K562 (cell line): ENCODE data around the gene QRICH1. TPM values are rescaled to one million over a fixed set of nuclear protein-coding genes. Genes with fewer than 3 reads are reported as not detected.

Source experiments
- BCOR ChIP-seq: fragments of 450-650 bp; IDR thresholded peaks from 2 replicates; pipeline ENCODE4 v1.6.1; 2016
- CBX8 ChIP-seq: fragments of 200-600 bp; sonication (generic); IDR thresholded peaks from 2 replicates; pipeline ENCODE4 v1.6.1; 2012; ENCODE audit warnings: borderline replicate concordance, mixed run types, low read depth, mild to moderate bottlenecking, moderate library complexity, mixed read lengths, low read length, control low read depth, inconsistent platforms; ENCODE audit not compliant: poor library complexity, severe bottlenecking; ENCODE audit errors: extremely low read depth
- CHCHD3 ChIP-seq: fragments of 250-450 bp; sonication (Bioruptor Pico); IDR thresholded peaks from 2 replicates; pipeline ENCODE4 v2.1.2; 2022; ENCODE audit warnings: mild to moderate bottlenecking
- CHD2 ChIP-seq: IDR thresholded peaks from 2 replicates; pipeline ENCODE4 v1.6.1; 2011; ENCODE audit warnings: low read depth, low read length
- ESRRB ChIP-seq: fragments of 250-450 bp; sonication (Bioruptor Pico); IDR thresholded peaks from 2 replicates; pipeline ENCODE4 v1.5.0; 2020; ENCODE audit warnings: mild to moderate bottlenecking, moderate library complexity, borderline replicate concordance
- FOXM1 ChIP-seq, 2 experiments: fragments of 450-650 bp in 1 of 2; sonication (generic) in 1 of 2; formaldehyde crosslinking in 1 of 2; IDR thresholded peaks; 2 replicates each; pipeline versions ENCODE4 v1.6.1 to v1.9.0; 2017 to 2022; ENCODE audit warnings: low read depth in 2 of 2, mild to moderate bottlenecking in 2 of 2, missing genetic modification reagents in 1 of 2, moderate library complexity in 1 of 2
- HMG20B ChIP-seq: fragments of 250-450 bp; sonication (Bioruptor Pico); IDR thresholded peaks from 2 replicates; pipeline ENCODE4 v1.5.0; 2021; ENCODE audit warnings: mild to moderate bottlenecking
- ILF3 ChIP-seq: fragments of 450-650 bp; IDR thresholded peaks from 2 replicates; pipeline ENCODE4 v1.6.1; 2018; ENCODE audit warnings: antibody characterized with exemption, mild to moderate bottlenecking, moderate library complexity, borderline replicate concordance
- KAT7 ChIP-seq: sonication (generic); formaldehyde crosslinking; IDR thresholded peaks from 2 replicates; pipeline ENCODE4 v1.8.0; 2022; ENCODE audit warnings: missing genetic modification reagents, mild to moderate bottlenecking, borderline replicate concordance
- KDM2B ChIP-seq: fragments of 250-450 bp; sonication (Bioruptor Pico); IDR thresholded peaks from 2 replicates; pipeline ENCODE4 v1.8.0; 2021; ENCODE audit warnings: mild to moderate bottlenecking, moderate library complexity
- MTA1 ChIP-seq: fragments of 450-650 bp; IDR thresholded peaks from 2 replicates; pipeline ENCODE4 v1.6.1; 2017; ENCODE audit warnings: borderline replicate concordance
- MTA3 ChIP-seq: fragments of 450-650 bp; formaldehyde crosslinking; IDR thresholded peaks from 2 replicates; pipeline ENCODE4 v1.6.1; 2017; ENCODE audit warnings: mild to moderate bottlenecking, borderline replicate concordance
- NFATC3 ChIP-seq: fragments of 450-650 bp; IDR thresholded peaks from 2 replicates; pipeline ENCODE4 v1.6.1; 2017; ENCODE audit warnings: mild to moderate bottlenecking
- NONO ChIP-seq, 2 experiments: fragments of 200-400 bp in 1 of 2; fragments of 450-650 bp in 1 of 2; formaldehyde crosslinking in 1 of 2; IDR thresholded peaks; 2 replicates each; pipeline ENCODE4 v1.6.1; 2017; ENCODE audit warnings: low read depth in 2 of 2, mild to moderate bottlenecking in 2 of 2, moderate library complexity in 2 of 2, low read length in 1 of 2
- SP1 ChIP-seq: sonication (generic); formaldehyde crosslinking; IDR thresholded peaks from 2 replicates; pipeline ENCODE4 v1.8.1; 2022; ENCODE audit warnings: mild to moderate bottlenecking, missing genetic modification reagents
- TARDBP ChIP-seq: fragments of 450-650 bp; IDR thresholded peaks from 2 replicates; pipeline ENCODE4 v1.6.1; 2016
- TBL1XR1 ChIP-seq, 2 experiments: IDR thresholded peaks; 2 replicates each; pipeline ENCODE4 v1.6.1; 2012; ENCODE audit warnings: improper control_type of control experiment in 2 of 2, low read length in 2 of 2, mild to moderate bottlenecking in 1 of 2
- ZZZ3 ChIP-seq: fragments of 450-650 bp; IDR thresholded peaks from 2 replicates; pipeline ENCODE4 v1.6.1; 2016; ENCODE audit warnings: antibody characterized with exemption, mild to moderate bottlenecking, moderate library complexity
- polyA plus RNA-seq, 8 experiments: library from polyadenylated mRNA; depleted of rRNA in 4 of 8; stranded (reverse) in 5 of 8; unstranded in 3 of 8; fragments of >200 nt; fragmentation: Nextera tagmentation in 2 of 8; fragmentation: Illumina TruSeq in 1 of 8; extraction: Ambion mirVana in 2 of 8; extraction: Trizol in 1 of 8; gene quantifications; 2 replicates each; pipeline versions ENCODE4 v1.2.1 to v1.2.3, GENCODE V29; 2011 to 2014; ENCODE audit warnings: inconsistent platforms in 1 of 8, missing spikeins in 1 of 8
- total RNA-seq, 7 experiments: library from RNA; depleted of rRNA in 6 of 7; stranded (reverse); fragments of >200 nt in 6 of 7; fragmentation: Illumina TruSeq in 2 of 7; extraction: Trizol in 2 of 7; gene quantifications; 2 replicates each; pipeline versions ENCODE4 v1.2.1 to v1.2.3, GENCODE V29; 2011 to 2021; ENCODE audit warnings: low replicate concordance in 1 of 7
- TF ChIP-seq, protein P1 (sequence below): fragments of 250-450 bp; sonication (Bioruptor Pico); IDR thresholded peaks from 2 replicates; pipeline ENCODE4 v1.4.0; 2020; ENCODE audit warnings: mild to moderate bottlenecking, moderate library complexity, borderline replicate concordance
- TF ChIP-seq, protein P2 (sequence below): fragments of 450-650 bp; formaldehyde crosslinking; IDR thresholded peaks from 2 replicates; pipeline ENCODE4 v1.4.0; 2022; ENCODE audit warnings: mild to moderate bottlenecking, moderate library complexity
- TF ChIP-seq, protein P3 (sequence below), 2 experiments: fragments of 150-350 bp in 1 of 2; IDR thresholded peaks; 2 replicates each; pipeline ENCODE4 v1.6.1; 2012 to 2016; ENCODE audit warnings: low read depth in 2 of 2, low read length in 2 of 2, mild to moderate bottlenecking in 1 of 2, moderate library complexity in 1 of 2

QRICH1 gene
- total and polyA plus RNA-seq, 9 of the 15 experiments (the other 6 are each of a cell fraction or from before 2014, with no cell fraction given): 20.1 to 99.2 (median 56.7) TPM

DNA sequence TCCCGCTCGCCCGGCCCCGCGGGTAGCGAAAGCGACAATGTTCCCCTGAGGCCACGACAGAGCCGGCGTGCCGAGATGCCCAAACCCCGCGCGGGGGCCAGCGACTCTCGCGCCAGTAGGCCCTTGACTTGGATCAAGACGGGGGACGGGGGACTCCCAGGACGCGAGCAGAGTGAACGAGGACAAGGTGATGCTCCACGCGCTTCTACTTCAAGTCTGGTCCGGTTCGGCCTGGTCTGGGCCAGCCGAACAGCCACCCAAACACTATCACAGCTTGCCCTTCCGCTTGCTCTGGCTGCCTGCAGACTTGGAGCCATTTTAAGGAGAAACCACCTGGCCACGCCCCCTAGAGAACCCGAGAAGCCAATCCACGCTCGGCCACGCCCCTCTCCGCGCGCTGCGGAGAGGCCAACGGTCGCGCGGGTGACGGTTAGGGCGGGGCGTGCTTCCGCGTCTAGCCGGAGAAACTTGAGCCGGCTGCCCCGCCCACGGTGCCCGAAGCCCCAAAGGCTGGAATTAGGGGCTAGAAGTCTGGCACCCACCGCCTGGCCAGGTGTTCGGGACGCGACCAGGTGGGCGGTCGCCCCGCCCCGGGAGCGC, 72.6 kb downstream of the QRICH1 start (continued):
- peak in 1 of 2 experiments; percentile 70; a peak in 1 of 4 replicates for TF ChIP-seq TBL1XR1 (IDR thresholded peaks at IDR 0.05; ENCODE audit: low read length in 2 of 2)
- TF ChIP-seq ZZZ3: no peak
- TF ChIP-seq FOXM1 (IDR thresholded peaks at IDR 0.05; ENCODE audit: low read depth): peak; percentile 65
- TF ChIP-seq FOXM1 (CRISPR knock-in tag; IDR thresholded peaks at IDR 0.05; ENCODE audit: low read depth): no peak
- TF ChIP-seq MTA3: peak; percentile 97
- TF ChIP-seq KAT7 (CRISPR knock-in tag): peak; percentile 94; the same call in 1 of the 2 replicates
- TF ChIP-seq CBX8: no peak
- TF ChIP-seq NFATC3: no peak
- TF ChIP-seq, protein P1, sequence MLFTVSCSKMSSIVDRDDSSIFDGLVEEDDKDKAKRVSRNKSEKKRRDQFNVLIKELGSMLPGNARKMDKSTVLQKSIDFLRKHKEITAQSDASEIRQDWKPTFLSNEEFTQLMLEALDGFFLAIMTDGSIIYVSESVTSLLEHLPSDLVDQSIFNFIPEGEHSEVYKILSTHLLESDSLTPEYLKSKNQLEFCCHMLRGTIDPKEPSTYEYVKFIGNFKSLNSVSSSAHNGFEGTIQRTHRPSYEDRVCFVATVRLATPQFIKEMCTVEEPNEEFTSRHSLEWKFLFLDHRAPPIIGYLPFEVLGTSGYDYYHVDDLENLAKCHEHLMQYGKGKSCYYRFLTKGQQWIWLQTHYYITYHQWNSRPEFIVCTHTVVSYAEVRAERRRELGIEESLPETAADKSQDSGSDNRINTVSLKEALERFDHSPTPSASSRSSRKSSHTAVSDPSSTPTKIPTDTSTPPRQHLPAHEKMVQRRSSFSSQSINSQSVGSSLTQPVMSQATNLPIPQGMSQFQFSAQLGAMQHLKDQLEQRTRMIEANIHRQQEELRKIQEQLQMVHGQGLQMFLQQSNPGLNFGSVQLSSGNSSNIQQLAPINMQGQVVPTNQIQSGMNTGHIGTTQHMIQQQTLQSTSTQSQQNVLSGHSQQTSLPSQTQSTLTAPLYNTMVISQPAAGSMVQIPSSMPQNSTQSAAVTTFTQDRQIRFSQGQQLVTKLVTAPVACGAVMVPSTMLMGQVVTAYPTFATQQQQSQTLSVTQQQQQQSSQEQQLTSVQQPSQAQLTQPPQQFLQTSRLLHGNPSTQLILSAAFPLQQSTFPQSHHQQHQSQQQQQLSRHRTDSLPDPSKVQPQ (CRISPR knock-in tag): no peak
- TF ChIP-seq HMG20B (CRISPR knock-in tag): no peak
- TF ChIP-seq CHCHD3: no peak; the same call in 1 of the 2 replicates
- TF ChIP-seq TARDBP: peak; percentile 51; the same call in 1 of the 2 replicates
- TF ChIP-seq KDM2B (CRISPR knock-in tag): no peak
- TF ChIP-seq, protein P2, sequence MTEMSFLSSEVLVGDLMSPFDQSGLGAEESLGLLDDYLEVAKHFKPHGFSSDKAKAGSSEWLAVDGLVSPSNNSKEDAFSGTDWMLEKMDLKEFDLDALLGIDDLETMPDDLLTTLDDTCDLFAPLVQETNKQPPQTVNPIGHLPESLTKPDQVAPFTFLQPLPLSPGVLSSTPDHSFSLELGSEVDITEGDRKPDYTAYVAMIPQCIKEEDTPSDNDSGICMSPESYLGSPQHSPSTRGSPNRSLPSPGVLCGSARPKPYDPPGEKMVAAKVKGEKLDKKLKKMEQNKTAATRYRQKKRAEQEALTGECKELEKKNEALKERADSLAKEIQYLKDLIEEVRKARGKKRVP (CRISPR knock-in tag): 0 out of 2 replicates have a peak, but pooled peaks have one; percentile 8
- TF ChIP-seq, protein P3, sequence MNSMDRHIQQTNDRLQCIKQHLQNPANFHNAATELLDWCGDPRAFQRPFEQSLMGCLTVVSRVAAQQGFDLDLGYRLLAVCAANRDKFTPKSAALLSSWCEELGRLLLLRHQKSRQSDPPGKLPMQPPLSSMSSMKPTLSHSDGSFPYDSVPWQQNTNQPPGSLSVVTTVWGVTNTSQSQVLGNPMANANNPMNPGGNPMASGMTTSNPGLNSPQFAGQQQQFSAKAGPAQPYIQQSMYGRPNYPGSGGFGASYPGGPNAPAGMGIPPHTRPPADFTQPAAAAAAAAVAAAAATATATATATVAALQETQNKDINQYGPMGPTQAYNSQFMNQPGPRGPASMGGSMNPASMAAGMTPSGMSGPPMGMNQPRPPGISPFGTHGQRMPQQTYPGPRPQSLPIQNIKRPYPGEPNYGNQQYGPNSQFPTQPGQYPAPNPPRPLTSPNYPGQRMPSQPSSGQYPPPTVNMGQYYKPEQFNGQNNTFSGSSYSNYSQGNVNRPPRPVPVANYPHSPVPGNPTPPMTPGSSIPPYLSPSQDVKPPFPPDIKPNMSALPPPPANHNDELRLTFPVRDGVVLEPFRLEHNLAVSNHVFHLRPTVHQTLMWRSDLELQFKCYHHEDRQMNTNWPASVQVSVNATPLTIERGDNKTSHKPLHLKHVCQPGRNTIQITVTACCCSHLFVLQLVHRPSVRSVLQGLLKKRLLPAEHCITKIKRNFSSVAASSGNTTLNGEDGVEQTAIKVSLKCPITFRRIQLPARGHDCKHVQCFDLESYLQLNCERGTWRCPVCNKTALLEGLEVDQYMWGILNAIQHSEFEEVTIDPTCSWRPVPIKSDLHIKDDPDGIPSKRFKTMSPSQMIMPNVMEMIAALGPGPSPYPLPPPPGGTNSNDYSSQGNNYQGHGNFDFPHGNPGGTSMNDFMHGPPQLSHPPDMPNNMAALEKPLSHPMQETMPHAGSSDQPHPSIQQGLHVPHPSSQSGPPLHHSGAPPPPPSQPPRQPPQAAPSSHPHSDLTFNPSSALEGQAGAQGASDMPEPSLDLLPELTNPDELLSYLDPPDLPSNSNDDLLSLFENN (IDR thresholded peaks at IDR 0.05; ENCODE audit: low read depth in 2 of 2, low read length in 2 of 2): peak in 1 of 2 experiments; percentile 31; a peak in 1 of 4 replicates
- peak; percentile 79 for TF ChIP-seq SP1 (CRISPR knock-in tag)
- peak; percentile 41; the same call in 1 of the 2 replicates for TF ChIP-seq BCOR
- TF ChIP-seq NONO (IDR thresholded peaks at IDR 0.05; ENCODE audit: low read depth in 2 of 2, low read length in 1 of 2): peak in 1 of 2 experiments; percentile 76; a peak in 2 of 4 replicates
- peak; percentile 87 for TF ChIP-seq MTA1
- peak; percentile 55; the same call in 1 of the 2 replicates for TF ChIP-seq CHD2
- no peak for TF ChIP-seq ESRRB (CRISPR knock-in tag)
- no peak for TF ChIP-seq ILF3
